HG03196 (cell line): ENCODE results near the gene TMEM174.

ENCODE experiments used
- ATAC-seq: cut with Tn5 transposase; IDR thresholded peaks from one replicate; pipeline ENCODE4 v1.9.1; 2021; ENCODE audit not compliant: unreplicated experiment

TMEM174 gene

GRCh38 chr5:73172951-73173350 is at the start of gene TMEM174:
Gene TMEM174 (plus strand): TSS chr5:73173193. CDS start chr5:73173244, 51 bp downstream.
- no peak for ATAC-seq

GRCh38 chr5:73125289-73125688 is 47.7 kb upstream of the TMEM174 start:
- ATAC-seq: no peak

GRCh38 chr5:73126381-73126780 is 46.6 kb upstream of the TMEM174 start:
- no peak for ATAC-seq

GRCh38 chr5:73126957-73127356 is 46.0 kb upstream of the TMEM174 start:
- ATAC-seq: no peak

GRCh38 chr5:73129143-73129542 is 43.9 kb upstream of the TMEM174 start:
- no peak for ATAC-seq

GRCh38 chr5:73130811-73131210 is 42.2 kb upstream of the TMEM174 start:
- no peak for ATAC-seq

GRCh38 chr5:73131711-73132425 is 41.1 kb upstream of the TMEM174 start:
- ATAC-seq: no peak

GRCh38 chr5:73132759-73133158 is 40.2 kb upstream of the TMEM174 start:
- no peak for ATAC-seq

GRCh38 chr5:73135021-73135420 is 38.0 kb upstream of the TMEM174 start:
- no peak for ATAC-seq

- no peak for ATAC-seq
Measured at GRCh38 chr5:73135429-73136054, 37.5 kb upstream of the TMEM174 start.

- ATAC-seq: no peak
Measured at GRCh38 chr5:73136055-73136562, 36.9 kb upstream of the TMEM174 start.

GRCh38 chr5:73137563-73138530 is 35.1 kb upstream of the TMEM174 start:
- ATAC-seq: no peak

GRCh38 chr5:73139485-73139884 is 33.5 kb upstream of the TMEM174 start:
- ATAC-seq: no peak

GRCh38 chr5:73140801-73141200 is 32.2 kb upstream of the TMEM174 start:
- no peak for ATAC-seq

GRCh38 chr5:73142035-73142434 is 31.0 kb upstream of the TMEM174 start:
- ATAC-seq: no peak

GRCh38 chr5:73143716-73144115 is 29.3 kb upstream of the TMEM174 start:
- ATAC-seq: no peak

GRCh38 chr5:73149540-73149939 is 23.5 kb upstream of the TMEM174 start:
- no peak for ATAC-seq

- ATAC-seq: no peak
Measured at GRCh38 chr5:73150876-73151275, 22.1 kb upstream of the TMEM174 start.

- no peak for ATAC-seq
Measured at GRCh38 chr5:73151766-73152410, 21.1 kb upstream of the TMEM174 start.

- ATAC-seq: no peak
Measured at GRCh38 chr5:73152411-73153388, 20.3 kb upstream of the TMEM174 start.
